Measurements from ENCODE around the gene PCDHGA9. TPM values are rescaled to one million over a fixed set of nuclear protein-coding genes. Genes with fewer than 3 reads are reported as not detected.
A peak's percentile ranks its signal among the peaks of the same experiment; 100 is the strongest.
"Not testable (repeated sequence)": the region's sequence is repeated elsewhere in the genome, so short reads cannot be mapped to it uniquely, and the experiment has no call there.

PCDHGA9 gene
- total and polyA plus RNA-seq, 2 of the 8 experiments (the other 6 are each of a cell fraction or from before 2014, with no cell fraction given): 0.79 to 1.1 TPM

GRCh38 chr5:141415275-141415618 lies 12.7 kb downstream of the PCDHGA9 start:
- DNase-seq (ENCODE audit: low read depth in 1 of 2, low spot score in 2 of 2): peak in 1 of 2 experiments; percentile 45
- CTCF ChIA-PET (ENCODE audit: partially characterized antibody): interaction anchor here (0.7 to 23.3 kb wide), 7 partner anchors 27 to 228 kb away, joined by 3 to 1236 read pairs (median 8); partner anchors contain the start of genes PCDHB9, PCDHGB1, PCDHGB2 and PCDHGB4
- not testable (repeated sequence) for FAIRE-seq

More at GRCh38 chr5:141415275-141415618, 12.7 kb downstream of the PCDHGA9 start:
- H4K20me1 ChIP-seq (replicated peaks in 1 of 2; ENCODE audit: control insufficient read depth in 1 of 2, insufficient read depth in 2 of 2, low read length in 2 of 2); H2BK5ac ChIP-seq (ENCODE audit: low read depth, low read length); H4K5ac ChIP-seq (ENCODE audit: insufficient read length, low read depth, low read length); H4K91ac ChIP-seq (replicated peaks; ENCODE audit: insufficient read length, low read length); H3K4me3 ChIP-seq (ENCODE audit: extremely low read depth in 1 of 4, insufficient read depth in 2 of 4, low read depth in 3 of 4, low read length in 4 of 4); H3K56ac ChIP-seq (replicated peaks; ENCODE audit: insufficient read length, low read depth, low read length); H3K23ac ChIP-seq (ENCODE audit: insufficient read length); H3K18ac ChIP-seq (ENCODE audit: extremely low read depth, low read length); H2AFZ ChIP-seq (ENCODE audit: low read length); POLR2A ChIA-PET (ENCODE audit: partially characterized antibody); H3K9ac ChIP-seq (replicated peaks in 1 of 4; ENCODE audit: extremely low read depth in 1 of 4, low read depth in 3 of 4, low read length in 3 of 4); H3K4me2 ChIP-seq (ENCODE audit: insufficient read depth in 1 of 2, low read depth in 2 of 2, low read length in 2 of 2); H3K36me3 ChIP-seq (ENCODE audit: control insufficient read depth in 2 of 4, insufficient read depth in 4 of 4, low read length in 3 of 4); H3K4ac ChIP-seq (replicated peaks; ENCODE audit: insufficient read length, low read depth, low read length); H2BK120ac ChIP-seq (replicated peaks; ENCODE audit: low read depth, low read length); H2BK15ac ChIP-seq (ENCODE audit: low read length); H3K14ac ChIP-seq (ENCODE audit: insufficient read length); H3K4me1 ChIP-seq (replicated peaks in 1 of 4; ENCODE audit: control insufficient read depth in 3 of 4, insufficient read depth in 4 of 4, low read length in 3 of 4); H3K79me1 ChIP-seq (ENCODE audit: low read depth, low read length); H2BK20ac ChIP-seq (ENCODE audit: low read length); H4K8ac ChIP-seq (ENCODE audit: extremely low read depth, insufficient read depth, low read length); H2BK12ac ChIP-seq (ENCODE audit: low read depth, low read length); H2AK5ac ChIP-seq (ENCODE audit: low read depth, low read length); H3K27ac ChIP-seq (ENCODE audit: low read depth, low read length); H3K79me2 ChIP-seq (ENCODE audit: control insufficient read depth in 1 of 2, insufficient read depth in 2 of 2, low read length in 2 of 2); H3K23me2 ChIP-seq (ENCODE audit: low read depth, low read length): not testable (repeated sequence)
- 91% methylated on average over 24 of the region's 24 CpGs; no CpG with 5 or more reads in 1 of the 2 experiments for WGBS, 2 experiments (ENCODE audit: extremely low coverage in 1 of 2, insufficient coverage in 1 of 2, insufficient read length in 1 of 2, insufficient replicate concordance in 2 of 2, low coverage in 1 of 2, low lambda C conversion rate in 2 of 2, missing lambda C conversion rate in 1 of 2)
- peaks cover 10 to 17% of the 10 kb centered on the region in 2 experiments for H3K9me3 ChIP-seq (ENCODE audit: insufficient read depth in 2 of 2, low read depth in 1 of 2, low read length in 1 of 2)
- H3K27me3 ChIP-seq (replicated peaks in 1 of 4; ENCODE audit: control insufficient read depth in 3 of 4, extremely low read depth in 1 of 4, insufficient read depth in 3 of 4, low read length in 3 of 4): peaks cover 0 to 12% (median 6%) of the 10 kb centered on the region in 4 experiments; a peak in 4 of 7 replicates

All from H1 (cell line).